ENCODE results near the gene GALNT2. TPM values are rescaled to one million over a fixed set of nuclear protein-coding genes. Genes with fewer than 3 reads are reported as not detected.

GALNT2 gene
- total RNA-seq, 4 donors from 2014 or later, result 50.7 to 85.0 (median 71.8) TPM

GRCh38 chr1:230173187-230173975 lies 106.3 kb downstream of the GALNT2 start:
- TF ChIP-seq, protein P1, sequence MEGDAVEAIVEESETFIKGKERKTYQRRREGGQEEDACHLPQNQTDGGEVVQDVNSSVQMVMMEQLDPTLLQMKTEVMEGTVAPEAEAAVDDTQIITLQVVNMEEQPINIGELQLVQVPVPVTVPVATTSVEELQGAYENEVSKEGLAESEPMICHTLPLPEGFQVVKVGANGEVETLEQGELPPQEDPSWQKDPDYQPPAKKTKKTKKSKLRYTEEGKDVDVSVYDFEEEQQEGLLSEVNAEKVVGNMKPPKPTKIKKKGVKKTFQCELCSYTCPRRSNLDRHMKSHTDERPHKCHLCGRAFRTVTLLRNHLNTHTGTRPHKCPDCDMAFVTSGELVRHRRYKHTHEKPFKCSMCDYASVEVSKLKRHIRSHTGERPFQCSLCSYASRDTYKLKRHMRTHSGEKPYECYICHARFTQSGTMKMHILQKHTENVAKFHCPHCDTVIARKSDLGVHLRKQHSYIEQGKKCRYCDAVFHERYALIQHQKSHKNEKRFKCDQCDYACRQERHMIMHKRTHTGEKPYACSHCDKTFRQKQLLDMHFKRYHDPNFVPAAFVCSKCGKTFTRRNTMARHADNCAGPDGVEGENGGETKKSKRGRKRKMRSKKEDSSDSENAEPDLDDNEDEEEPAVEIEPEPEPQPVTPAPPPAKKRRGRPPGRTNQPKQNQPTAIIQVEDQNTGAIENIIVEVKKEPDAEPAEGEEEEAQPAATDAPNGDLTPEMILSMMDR (IDR thresholded peaks at IDR 0.05), result no peak
- DNase-seq (ENCODE audit: low spot score) (no peak), ATAC-seq (ENCODE audit: low FRiP score) (no peak)

DNA sequence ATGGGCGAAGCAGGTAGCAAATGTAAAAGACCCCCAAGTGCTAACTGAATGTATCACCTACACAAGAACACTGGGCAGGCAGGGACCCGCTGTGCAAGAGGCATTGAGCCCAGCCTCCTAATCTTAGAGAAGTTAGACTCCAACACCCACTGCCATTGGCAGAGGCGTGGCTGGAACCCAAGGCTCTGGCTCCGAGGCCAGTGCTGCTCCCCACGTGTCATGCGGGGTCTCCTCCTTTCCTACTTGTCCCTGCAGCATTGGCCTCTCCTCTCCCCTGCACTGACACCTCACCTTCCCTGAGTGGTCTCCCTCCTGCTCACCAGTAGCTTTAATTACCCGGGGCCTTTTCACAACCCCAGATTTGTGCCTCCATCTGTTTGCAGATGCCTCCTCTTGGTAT lies 107.0 kb downstream of the GALNT2 start:
- no peak for ATAC-seq (ENCODE audit: low FRiP score)
- TF ChIP-seq, protein P1 (IDR thresholded peaks at IDR 0.05), result no peak
- no peak for DNase-seq (ENCODE audit: low spot score)

- TF ChIP-seq, protein P1 (IDR thresholded peaks at IDR 0.05), result no peak
- no peak for ATAC-seq (ENCODE audit: low FRiP score)
These were observed 107.6 kb downstream of the GALNT2 start for GRCh38 chr1:230174471-230175162.

DNA sequence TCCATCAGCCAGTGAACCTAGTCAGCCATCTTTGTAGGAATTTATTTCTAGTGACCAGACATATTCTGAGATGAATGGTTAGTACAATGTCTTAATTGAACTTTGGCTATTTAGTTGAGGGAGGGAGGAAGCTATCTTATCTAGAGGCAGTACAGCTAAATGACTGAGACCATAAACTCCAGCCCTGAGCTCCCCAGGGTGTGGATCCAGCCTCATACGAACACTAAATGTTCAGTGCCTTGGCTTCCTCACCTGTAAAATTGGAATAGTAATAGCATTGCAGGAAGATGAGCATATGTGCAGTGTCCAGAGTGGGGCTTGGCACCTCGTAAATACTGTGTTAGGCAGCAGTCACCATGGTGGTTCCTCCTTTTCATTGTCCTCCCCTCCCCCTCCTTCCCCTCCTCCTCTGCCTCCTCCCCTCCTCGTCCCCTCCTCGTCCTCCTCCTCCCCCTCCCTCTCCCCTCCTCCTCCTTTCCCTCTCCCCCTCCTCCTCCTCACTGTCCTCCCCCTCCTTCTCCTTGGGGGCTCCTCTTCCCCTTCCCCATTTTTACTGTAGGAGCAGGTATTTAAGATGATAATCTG lies 108.2 kb downstream of the GALNT2 start:
- TF ChIP-seq, protein P1 (IDR thresholded peaks at IDR 0.05), result no peak
- ATAC-seq (ENCODE audit: low FRiP score) (no peak), DNase-seq (ENCODE audit: low spot score) (no peak)

More at GRCh38 chr1:230174471-230175162, 107.6 kb downstream of the GALNT2 start:
- DNase-seq (ENCODE audit: low spot score), result no peak

DNA sequence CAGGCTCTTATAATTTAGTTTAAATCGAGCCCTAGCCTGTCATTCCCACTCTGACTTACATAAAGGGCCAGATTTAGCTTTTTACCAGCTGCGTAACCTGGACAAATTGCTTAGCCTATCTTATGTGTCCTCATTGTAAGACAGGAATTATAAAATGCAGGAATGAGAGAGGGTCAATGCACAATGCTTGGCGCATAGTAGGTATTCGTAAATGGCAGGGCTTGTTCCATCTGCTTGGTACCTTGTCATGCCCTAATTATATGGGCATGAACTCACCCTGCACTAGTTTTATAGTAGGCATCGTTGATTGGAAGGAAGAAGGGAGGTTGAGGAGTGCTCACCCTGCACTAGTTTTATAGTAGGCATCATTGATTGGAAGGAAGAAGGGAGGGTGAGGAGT lies 108.8 kb downstream of the GALNT2 start:
- ATAC-seq (ENCODE audit: low FRiP score), result no peak
- no peak for DNase-seq (ENCODE audit: low spot score)
- TF ChIP-seq, protein P1 (IDR thresholded peaks at IDR 0.05), result no peak

- ATAC-seq (ENCODE audit: low FRiP score), result no peak
- DNase-seq (ENCODE audit: low spot score), result no peak
- TF ChIP-seq, protein P1 (IDR thresholded peaks at IDR 0.05), result no peak
These were observed 109.3 kb downstream of the GALNT2 start for GRCh38 chr1:230176326-230176725.

Data from omental fat pad (tissue), 4 donors.